HG03571 (cell line): Measurements from ENCODE around the gene CNTNAP4.

Experiments
- ATAC-seq: cut with Tn5 transposase; IDR thresholded peaks from one replicate; pipeline ENCODE4 v1.9.1; 2021; ENCODE audit not compliant: unreplicated experiment

CNTNAP4 gene

DNA sequence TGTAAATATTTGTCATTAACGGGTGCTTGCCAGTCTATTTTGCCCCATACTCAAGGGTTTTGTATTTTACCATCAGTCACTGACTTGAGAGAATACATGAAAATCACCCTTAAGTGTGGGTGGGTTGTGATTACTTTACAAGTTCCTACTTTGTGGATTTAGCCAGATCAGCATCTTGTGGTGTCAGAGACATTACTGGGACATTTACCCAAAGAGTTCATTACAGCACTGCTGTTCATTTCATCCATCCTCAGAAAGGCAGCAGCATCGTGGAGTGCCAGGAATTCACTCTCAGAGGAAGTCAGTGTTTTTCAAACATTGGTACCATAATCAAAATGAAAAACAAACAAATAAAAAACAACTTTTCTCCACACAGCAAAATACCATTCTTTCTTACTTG is 110.8 kb downstream of the CNTNAP4 start:
- no peak for ATAC-seq

DNA sequence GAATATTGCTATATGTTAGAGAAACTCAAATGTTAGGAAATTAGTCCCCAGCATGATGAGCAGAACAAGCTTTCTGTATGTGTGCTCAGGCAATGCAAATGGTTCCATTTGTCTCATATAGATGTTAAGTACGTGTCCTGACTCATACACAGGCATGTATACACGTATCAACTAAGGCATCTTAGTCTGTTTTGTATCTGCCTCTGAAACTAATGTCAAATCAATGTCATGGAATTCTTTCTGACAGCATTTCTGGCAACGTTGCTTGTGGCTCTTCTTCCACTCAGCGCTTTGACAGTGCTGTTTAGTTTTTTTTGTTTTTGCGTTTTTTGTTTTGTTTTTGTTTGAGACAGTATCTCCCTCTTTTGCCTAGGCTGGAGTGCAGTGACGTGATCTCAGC is 111.9 kb downstream of the CNTNAP4 start:
- ATAC-seq: no peak

DNA sequence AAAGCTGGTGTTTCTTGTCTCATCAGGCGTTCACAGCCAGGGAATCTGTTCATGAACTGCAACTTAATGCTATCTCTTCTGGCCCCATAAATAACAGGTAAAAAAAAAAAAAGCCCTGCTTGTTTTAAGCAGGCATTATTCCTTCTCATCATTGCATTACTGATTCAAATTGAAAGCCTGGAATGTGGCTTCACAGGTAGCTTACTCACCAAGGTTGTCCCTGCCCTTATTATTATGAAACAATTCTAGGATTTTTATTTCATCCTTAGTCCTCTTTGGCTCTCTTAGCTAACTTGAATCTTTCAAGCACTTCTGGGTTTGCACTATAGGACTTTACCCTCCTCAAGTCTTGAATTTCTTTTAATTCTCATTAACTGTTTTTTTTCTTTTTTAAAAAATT is 113.3 kb downstream of the CNTNAP4 start:
- ATAC-seq: no peak

DNA sequence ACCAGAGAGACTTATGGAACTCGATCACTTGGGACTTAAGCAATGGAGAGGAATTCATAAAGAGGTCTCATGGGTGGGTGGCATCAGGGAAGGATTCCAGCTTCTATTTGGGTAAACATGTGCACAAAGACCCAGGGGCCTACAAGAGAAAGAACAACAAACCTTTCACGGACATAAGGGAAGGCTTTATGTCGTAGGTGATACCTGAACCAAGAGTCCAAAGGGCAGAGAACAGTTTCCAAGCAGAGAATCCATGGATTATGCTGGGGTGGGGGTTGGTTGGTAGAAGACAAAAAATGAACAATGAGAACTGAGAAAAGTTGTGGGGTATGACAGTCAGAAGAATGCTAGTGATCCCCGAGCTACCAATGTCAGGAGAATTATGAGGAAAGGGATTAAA is 119.8 kb downstream of the CNTNAP4 start:
- ATAC-seq: no peak

DNA sequence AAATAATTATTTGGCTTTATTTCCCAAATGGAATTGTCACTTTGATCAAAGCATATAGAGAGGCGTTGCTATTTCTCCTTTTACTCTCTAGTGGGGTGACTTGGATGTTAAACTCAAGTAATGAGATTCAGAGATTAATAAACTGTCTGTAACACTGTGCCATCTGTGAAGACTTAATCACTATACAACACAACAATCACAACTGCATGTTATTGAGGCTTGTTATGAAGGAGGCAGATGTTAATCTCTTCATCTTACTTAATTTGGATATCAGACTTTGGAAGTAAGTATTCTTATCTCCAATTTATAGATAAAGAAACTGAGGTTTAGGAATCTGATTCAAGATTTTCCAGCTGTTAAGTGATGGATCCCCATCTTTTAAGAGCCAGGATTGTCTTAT is 132.5 kb downstream of the CNTNAP4 start:
- no peak for ATAC-seq

DNA sequence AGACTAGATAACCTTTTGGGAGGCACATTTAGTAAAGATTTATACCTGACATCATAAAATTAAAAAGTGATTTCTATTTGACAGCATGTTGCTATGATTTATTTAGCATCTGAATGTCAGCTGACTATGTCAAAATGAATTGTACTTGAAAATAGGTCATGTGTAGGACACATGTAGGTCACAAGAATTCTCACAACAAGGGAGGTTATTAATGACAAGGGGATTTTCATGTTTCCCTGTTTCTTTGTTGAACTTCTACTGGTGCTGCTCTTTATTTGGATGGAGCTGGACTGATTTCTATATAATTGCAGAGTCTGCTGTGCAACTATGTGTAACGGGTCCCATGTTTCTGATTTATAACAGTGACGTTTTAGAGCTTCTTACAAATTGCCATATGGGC is 144.4 kb downstream of the CNTNAP4 start:
- ATAC-seq: no peak

DNA sequence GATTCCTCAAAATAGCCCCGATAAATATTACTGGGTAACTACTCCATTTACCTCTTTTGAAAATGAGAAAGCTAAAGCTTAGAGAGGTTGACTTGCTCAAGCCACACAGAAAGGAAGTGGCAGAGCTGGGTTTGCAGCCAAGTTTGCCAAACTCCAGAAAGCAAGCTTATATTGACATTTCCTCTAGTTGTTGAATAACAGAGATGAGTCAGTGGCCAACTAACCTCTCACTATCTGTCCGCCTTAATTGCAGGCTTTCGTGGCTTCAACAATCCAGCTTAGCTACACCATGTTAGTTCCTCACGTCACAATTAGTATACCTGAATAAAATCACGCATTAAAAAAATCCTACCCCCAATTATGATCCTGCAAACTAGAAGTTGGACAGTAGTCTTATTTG is 151.7 kb downstream of the CNTNAP4 start:
- no peak for ATAC-seq

DNA sequence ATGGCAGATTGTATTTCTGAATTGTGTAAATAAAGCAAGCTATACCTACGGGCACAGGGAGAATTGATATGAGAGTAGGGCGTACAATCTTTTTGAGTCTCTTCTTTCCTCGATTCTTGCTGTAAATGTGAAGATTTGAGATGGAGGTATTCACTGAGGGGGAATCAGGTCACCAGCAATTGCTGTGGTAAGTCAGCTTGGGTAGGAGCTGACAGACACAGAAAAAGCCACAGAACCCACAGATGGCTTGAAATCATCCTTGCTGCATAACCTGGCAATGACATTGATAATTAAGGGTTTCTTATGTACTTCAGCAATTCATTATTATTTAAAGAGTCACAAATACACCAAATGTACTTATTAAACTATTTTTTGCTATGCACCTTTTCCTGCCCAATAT is 164.2 kb downstream of the CNTNAP4 start:
- ATAC-seq: no peak

DNA sequence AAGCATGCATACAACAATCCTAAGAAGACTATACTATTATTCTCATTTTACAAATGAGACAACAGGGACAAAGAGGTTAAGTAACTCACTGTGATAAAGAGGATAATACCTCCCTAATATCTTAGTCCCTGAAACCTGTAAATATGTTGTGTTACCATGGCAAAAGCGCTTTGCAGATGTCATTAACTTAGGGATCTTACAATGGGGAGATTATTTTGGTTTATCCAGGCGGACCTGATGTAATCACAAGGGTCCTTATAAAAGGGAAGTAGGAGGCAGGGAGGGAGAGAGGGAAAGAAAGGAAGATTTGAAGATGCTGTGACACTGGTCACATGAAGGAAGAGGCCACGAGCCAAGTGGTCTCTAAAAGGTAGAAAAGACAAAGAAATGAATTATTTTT is 164.7 kb downstream of the CNTNAP4 start:
- no peak for ATAC-seq

DNA sequence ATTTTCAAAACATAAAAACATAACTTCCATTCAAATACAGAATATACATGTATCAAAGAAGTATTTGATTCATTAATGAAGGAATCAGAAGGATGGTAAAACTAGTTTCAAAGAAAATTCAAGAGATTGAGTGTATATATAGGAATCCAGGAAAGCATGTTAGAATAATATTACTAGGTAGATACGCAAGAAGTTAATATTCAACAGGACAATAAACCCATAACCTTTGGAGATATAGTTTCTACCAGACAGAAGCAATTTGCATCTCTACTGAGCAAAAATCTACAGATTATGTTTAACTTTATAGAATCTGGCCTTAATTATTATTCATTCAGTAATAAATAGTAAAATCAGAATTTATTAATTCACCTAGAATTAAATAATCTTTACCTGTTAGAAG is 166.8 kb downstream of the CNTNAP4 start:
- ATAC-seq: no peak

DNA sequence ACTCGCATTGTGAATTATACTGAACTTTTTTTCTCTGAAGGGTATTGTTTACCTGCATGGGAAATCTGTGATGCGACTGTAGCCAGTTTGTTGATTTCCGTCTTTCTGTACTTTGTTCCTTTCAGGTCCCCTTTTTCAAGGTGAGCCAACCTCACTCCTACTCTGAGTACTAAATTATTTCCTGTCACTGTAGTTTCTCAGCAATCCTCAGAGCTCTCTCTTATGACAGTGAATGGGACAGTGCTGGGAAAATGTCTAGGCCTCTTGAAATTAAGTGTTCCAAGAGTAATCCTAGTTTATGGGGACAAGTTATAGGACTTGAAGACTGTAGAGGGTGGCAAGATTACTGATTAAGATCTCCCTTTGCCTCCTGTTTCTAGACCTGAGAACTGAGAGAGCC is 167.6 kb downstream of the CNTNAP4 start:
- ATAC-seq: no peak

DNA sequence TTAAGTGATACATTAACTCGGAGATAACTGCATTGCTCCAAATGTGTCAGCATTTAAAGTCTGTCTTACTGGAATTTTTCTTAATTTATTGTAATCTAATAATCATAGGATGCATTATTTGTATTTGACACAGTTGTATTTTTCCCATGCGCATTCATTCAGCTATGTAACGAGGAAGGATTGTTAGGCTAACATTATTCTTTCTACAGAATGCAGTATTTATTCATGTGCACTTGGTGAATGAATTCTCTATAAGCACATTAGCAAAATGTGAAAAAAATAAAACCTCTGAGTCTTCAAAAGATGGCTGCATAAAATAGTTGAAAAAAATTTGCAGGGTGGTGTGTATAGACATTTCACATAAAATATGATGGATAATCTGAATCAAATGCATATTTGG is 168.6 kb downstream of the CNTNAP4 start:
- ATAC-seq: no peak

DNA sequence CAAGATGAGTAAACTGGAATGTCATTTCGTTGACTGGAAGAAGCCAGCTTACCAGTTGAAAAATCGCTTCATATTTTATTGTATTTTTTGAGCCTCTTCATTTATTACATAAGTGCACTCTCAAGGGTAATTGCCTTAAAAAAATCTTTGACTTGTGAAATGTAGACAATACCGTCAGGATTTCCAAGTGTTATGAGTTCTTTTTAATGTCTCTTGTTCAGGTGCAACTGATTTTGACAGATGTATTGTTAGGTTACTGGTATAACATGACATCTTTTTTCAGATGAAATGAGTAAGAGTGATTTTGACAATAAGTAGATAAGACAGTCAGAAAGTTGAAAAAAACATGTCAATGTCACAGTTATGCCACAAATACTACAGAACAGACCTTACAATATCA is 169.1 kb downstream of the CNTNAP4 start:
- no peak for ATAC-seq

DNA sequence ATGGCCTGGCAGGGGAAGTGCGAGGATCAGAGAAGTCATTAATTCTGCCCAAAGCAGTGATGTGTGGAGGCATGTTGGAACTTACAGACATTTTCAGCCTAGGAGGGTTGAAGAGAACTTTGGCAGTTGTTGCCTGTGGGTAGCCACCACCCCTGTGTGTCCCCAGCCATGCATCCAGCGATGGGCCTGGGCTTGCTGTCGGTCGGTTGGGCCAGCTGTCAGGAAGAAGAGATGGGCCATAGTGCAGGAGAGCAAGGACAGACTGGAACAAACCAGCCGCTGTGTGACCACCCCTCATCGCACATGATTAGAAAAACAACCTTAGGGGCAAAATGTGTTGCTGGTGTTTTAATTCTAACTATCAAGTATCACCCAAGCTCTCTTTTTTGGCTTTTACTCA is 173.7 kb downstream of the CNTNAP4 start:
- ATAC-seq: no peak

DNA sequence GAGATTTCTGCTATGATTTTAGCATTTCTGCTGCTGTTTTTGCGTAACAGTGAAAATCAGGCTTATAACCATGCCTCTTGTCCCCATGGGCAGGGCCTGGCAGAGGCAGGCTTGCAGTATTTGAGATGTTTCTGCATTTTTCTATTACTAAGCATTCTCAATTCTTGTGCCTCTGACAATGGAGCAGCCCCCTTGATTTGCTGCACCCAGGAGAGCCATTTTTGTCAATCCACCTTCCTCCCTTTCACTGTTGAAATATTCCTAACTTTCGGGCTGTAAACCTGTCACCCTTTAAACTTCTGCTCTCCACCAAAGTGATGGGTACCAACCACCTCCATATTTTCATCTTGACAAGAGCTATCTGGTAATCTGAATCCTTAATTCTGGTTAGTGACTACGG is 178.1 kb downstream of the CNTNAP4 start:
- ATAC-seq: no peak

DNA sequence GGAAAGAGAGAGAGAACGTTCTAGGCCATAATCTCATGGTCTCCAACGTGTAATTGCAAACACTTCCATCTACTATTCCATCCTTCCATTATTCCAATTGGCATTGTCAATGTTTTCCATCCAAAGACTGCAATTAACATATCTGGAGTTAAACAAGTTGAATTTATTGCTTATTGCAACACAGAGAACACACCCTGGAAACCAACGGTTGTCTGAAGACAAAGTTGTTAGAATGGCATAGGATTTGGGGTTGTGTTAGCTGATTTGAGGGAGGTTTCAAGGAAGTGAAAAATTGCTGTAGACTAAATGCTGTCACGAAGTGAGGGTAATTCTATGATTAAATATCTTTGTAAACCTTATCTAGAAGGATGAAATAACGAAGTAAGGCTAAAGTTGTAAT is 178.8 kb downstream of the CNTNAP4 start:
- ATAC-seq: no peak

DNA sequence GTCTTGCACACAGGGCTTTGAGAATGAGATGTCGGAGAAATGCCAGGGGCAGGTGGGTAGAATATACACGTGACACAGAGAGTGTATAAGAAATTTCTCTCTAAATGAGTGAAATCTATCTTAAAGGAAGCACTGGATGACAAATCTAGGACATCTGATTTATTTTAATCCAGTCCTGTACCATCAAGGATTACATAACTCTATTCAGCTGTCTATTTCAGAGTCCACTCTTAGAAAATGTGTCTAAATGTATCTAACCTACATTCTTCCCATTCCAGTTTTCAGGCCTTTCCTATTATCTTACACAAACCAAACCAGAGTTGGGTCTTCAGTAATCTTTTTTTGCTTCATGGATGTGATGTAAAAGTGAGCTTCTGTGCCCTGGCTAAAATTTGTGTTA is 181.9 kb downstream of the CNTNAP4 start:
- no peak for ATAC-seq

DNA sequence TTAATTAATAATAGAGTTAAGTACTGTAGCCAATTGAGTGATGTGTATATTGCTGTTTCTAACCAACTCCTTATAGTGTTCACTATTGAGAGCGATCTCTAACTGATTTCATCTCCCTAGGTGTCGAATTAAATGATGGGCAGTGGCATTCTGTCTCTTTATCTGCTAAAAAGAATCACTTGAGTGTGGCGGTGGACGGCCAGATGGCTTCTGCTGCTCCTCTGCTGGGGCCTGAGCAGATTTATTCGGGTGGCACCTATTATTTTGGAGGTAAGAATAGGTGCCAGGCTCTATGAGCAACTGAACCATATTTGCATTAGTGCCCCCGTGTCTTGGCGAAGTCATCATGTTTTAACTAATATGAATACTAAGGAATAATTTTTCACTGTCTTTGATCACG is 184.6 kb downstream of the CNTNAP4 start:
- ATAC-seq: no peak

DNA sequence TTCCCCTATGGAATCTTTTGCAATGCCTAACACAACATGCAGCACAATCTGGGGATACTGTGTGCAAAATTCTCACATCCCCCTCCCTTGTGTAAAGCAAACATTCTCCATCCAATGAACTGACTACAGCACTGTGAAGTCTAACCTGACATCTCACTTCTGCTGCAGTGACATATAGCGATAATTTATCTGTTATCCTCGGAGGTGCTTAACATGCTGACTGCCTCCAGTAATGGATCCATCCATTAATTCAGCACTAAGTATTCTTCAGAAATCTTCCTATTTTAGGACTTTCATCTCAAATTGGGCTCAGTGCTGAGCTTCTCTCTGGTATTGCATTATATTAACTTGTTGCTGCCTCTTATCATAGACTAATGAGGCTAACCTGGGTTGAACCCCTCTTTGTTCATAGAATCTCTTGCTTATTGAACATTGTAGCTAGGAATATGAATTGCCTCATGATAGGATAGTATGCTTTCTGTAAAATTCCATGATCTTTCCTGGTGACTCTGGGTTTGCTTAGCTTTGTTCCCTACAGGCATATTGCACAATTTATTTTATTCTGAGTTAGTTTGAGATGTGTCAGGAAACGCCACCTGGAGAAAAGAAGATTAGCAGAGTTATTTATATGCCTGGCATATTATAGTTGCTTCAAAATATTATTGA is 187.9 kb downstream of the CNTNAP4 start:
- ATAC-seq: no peak

DNA sequence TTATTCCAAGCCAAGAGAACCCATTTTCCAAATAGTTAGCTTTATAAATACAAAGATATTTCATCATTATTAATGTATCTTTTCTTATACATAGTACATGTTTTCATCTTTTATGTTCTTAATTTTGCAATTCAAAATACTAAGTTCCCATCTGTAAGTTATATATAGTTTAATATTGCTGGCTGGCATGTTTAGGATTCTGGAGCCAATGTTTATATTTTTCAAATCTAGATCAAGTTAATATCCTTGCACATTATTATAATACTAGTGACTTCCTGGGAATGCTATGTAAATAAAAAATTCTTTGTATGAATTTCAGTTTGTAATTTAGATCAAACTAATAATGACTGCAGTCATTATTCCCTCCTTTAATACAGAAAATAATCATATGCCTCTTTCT is 189.7 kb downstream of the CNTNAP4 start:
- ATAC-seq: no peak

DNA sequence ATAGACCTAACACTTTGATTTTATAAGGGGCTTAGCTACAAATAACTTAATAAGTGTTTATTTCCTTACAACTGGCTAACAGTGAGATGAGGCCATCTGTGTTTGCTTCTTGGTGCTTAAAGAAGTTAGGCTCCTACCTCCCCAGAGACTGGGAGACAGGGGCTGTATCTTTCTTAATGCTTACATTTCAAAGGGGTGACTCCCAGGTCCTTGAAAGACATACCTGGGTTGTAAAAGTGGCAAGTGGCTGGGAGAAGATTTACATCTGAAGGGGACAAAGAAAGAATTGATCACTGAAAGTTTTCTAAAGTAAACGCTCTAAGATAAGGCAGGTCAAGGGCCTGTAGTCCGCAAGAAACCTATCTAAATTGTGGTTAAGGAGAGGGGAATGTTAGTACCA is 196.8 kb downstream of the CNTNAP4 start:
- ATAC-seq: no peak

DNA sequence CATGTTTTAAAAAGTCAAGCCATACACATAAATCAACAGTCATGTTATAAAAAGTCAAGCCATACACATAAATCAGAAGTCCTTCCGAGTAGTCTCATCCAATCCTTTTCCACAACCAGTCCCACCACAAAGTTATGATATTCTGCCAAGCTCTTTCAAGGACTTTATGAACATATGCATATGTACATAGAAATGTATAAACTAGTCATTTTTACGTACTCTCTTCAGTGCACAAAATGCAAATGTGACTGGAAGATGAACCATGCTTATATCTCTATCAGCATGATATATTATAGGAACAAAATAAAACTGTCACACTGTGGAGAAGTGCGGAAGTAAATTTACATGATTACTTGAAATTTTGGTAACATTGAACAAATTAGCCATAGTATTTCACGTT is 200.9 kb downstream of the CNTNAP4 start:
- no peak for ATAC-seq

DNA sequence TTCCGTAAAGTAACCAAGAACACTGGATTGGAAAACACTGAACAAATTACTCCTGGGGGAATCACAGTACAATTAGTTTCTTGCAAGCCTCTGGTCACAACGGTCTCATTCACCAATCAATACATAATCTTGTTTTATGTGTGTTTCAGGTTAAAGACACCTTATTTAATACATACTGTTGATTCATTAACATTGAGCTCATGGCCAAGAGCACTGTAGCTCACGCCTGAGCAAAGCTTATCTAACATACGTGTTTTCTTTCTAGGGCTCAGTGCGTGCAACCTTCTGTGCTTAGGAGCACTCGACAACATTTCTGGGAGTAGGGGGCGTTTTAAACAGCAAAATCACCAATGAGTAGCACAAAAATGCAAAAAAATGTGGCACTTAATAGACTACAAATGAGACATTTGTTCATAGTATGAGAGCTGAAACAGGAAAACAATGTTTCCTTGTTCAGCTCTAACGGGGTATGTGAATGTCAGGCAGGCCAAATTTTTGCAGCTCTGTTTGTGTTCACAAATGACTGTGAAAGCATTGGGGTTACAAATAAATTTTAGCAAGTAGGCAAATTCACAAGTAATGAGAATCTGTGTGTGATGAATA is 206.2 kb downstream of the CNTNAP4 start:
- no peak for ATAC-seq
